ENCODE results near the gene TOMM5. TPM values are rescaled to one million over a fixed set of nuclear protein-coding genes. Genes with fewer than 3 reads are reported as not detected.
A peak's percentile ranks its signal among the peaks of the same experiment; 100 is the strongest.

The TOMM5 gene
- 174 and 175 TPM in 2 replicates for total RNA-seq

DNA sequence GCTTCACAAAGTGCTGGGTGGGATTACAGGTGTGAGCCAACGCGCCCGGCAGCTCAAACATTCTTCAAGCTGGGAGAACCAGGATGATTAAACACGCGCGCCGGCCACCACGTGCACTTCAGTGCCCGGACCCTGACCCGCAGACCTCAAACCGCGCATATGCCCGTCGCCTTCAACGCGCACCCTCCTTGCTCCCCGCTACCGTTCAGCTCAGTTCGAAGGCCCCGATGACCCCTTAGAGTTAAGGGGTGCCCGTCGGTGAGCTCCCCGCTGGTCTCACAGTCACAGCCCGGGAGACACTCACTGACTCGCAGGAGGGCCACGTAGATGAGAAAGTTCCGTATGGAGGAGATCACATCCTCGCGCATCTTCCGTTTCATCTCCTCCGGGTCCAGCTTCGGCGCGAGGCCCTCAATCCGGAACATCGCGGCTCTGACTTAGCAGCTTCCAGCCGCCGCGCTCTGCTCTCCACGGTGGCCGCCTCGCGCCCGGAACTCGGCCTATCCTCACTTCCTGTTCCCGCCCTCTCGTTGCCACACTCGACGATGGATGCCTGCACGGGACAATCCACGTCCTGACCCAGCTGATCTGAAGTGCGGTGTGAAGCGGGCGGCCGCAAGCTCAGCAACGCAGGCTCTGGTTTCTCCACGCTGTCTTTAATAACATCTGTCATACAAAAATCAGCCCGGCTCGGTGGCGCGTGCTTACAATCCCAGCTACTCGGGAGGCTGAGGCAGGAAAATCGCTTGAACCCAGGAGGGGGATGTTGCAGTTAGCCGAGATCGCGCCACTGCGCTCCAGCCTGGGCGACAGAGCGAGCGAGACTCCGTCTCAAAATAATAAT, at the start of gene TOMM5:
TSS of gene TOMM5 (minus strand) at position 490 of the 844 bp plus-strand sequence. CDS start at position 425, 65 bp downstream.
- Mint-ChIP-seq H3K36me3 (ENCODE audit: low read depth) (peaks cover 17% of the 10 kb centered on the region), H3K27ac (peak within 1 kb of the TSS; percentile 96), H3K4me1 (ENCODE audit: low read depth) (peaks cover 29% of the 10 kb centered on the region), H3K4me3 (peak within 1 kb of the TSS; percentile 94), H3K27me3 (ENCODE audit: insufficient read depth) (peaks cover 8% of the 10 kb centered on the region), H3K9me3 (no peaks in the 10 kb centered on the region)
- peak; percentile 89 for DNase-seq (ENCODE audit: low spot score)
- intact Hi-C loops (cut with micrococcal nuclease), result loop anchor here (1.0 to 2.0 kb wide), 6 partner anchors 16 to 312 kb away; partner anchors contain the start of genes EXOSC3, FBXO10, SLC25A51 and ZBTB5

DNA sequence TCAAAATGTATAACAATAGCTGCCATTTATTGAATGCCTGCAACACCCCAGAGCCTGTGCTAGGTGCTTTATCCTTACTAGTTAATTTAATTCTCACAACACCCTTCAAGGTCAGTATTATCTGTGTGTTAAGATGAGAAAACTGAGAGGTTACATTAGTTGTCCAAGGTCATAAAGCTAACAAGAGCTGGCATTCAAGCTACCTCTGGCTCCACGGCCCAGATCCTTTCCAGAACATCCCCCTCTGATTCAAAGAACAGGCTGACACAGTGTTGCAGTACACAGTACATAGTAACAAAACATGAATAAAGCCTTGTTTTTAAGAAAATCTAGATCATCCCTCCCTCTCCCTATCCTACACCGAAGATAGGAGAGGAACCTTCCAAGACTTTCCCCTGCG, 48.9 kb upstream of the TOMM5 start:
- Mint-ChIP-seq H3K27me3 (ENCODE audit: insufficient read depth) (peaks cover 22% of the 10 kb centered on the region), H3K4me1 (ENCODE audit: low read depth) (no peaks in the 10 kb centered on the region), H3K9me3 (no peaks in the 10 kb centered on the region), H3K27ac (no peak overlapping the region), H3K4me3 (no peak overlapping the region), H3K36me3 (ENCODE audit: low read depth) (no peaks in the 10 kb centered on the region)
- no peak for DNase-seq (ENCODE audit: low spot score)
- intact Hi-C loops (cut with micrococcal nuclease), result no loop called here

DNA sequence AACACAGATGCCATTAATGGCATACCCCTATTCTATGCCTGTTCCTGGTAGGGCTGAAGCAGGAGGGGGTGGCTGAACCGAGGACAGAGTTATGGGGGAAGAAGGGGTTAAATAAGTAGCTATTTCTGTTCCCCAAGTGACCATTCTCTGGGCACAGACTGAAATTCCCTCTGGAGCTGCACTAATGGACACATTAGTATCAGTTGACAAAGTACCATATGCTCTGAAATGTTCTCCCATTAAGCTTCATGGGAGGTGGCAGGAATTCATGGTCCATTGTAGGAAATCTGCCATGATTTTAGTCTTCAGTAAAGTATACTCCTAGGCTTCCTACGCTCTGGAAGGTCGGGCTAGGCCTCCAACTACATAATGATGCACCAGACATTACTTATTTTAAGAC, 47.8 kb upstream of the TOMM5 start:
- Mint-ChIP-seq H3K9me3 (no peaks in the 10 kb centered on the region), H3K4me1 (ENCODE audit: low read depth) (no peaks in the 10 kb centered on the region), H3K36me3 (ENCODE audit: low read depth) (no peaks in the 10 kb centered on the region), H3K4me3 (no peak overlapping the region), H3K27me3 (ENCODE audit: insufficient read depth) (peaks cover 15% of the 10 kb centered on the region), H3K27ac (no peak overlapping the region)
- intact Hi-C loops (cut with micrococcal nuclease), result no loop called here
- DNase-seq (ENCODE audit: low spot score), result no peak

DNA sequence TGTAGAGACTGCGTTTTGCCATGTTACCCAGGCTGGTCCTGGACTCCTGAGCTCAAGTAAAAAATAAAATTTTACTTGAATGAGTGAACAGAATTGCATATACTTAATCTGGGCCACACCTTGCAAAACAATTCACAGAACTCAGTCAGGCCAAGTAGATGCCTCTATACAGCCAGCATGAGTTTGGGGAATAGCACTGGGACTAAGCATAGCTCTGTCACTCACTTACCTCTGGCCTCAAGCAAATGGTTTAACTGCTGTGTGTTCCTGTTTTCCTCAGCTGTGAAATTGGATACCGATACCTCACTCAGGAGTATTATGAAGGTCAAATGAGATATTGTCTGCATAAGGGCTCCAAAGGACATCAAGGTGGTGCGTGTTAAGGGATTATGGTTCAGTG, 47.4 kb upstream of the TOMM5 start:
- intact Hi-C loops (cut with micrococcal nuclease), result no loop called here
- no peaks in the 10 kb centered on the region for H3K4me1 Mint-ChIP-seq (ENCODE audit: low read depth)
- DNase-seq (ENCODE audit: low spot score), result no peak
- peaks cover 13% of the 10 kb centered on the region for H3K27me3 Mint-ChIP-seq (ENCODE audit: insufficient read depth)
- H3K9me3 Mint-ChIP-seq, result no peaks in the 10 kb centered on the region
- H3K27ac Mint-ChIP-seq, result no peak overlapping the region
- H3K4me3 Mint-ChIP-seq, result no peak overlapping the region
- no peaks in the 10 kb centered on the region for H3K36me3 Mint-ChIP-seq (ENCODE audit: low read depth)

DNA sequence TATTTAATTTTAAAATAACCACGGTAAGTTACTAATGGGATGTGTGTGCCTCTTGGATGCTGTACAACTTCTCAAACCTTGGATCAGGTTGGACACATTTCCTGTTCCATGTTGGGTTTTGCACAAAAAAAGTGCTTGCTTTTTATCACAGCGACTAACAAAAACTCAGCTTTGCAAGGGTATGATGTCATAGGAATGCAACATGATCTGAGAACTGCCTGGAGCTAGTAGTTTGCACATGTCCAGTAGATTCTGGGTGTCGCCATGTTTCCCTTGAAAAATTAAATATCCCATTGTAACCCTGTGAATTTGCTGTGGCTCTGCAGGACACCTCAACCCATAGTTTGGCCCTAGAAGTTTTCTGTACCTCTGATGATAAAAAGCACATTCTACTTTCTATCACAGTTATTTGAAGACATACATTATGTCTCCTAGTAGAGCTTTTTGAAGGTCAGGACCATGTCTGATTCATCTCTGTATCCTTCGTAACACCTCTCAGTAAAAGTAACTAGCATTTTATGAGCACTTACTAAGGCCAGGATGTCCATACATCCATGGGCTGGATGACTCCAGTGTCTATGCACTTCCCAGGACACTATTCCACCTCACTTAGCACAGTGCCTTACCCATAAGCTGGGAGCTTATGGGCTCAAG, 46.8 kb upstream of the TOMM5 start:
- no peak overlapping the region for H3K4me3 Mint-ChIP-seq
- H3K4me1 Mint-ChIP-seq (ENCODE audit: low read depth), result no peaks in the 10 kb centered on the region
- DNase-seq (ENCODE audit: low spot score), result no peak
- no peaks in the 10 kb centered on the region for H3K9me3 Mint-ChIP-seq
- no peaks in the 10 kb centered on the region for H3K36me3 Mint-ChIP-seq (ENCODE audit: low read depth)
- H3K27me3 Mint-ChIP-seq (ENCODE audit: insufficient read depth), result peaks cover 13% of the 10 kb centered on the region
- no peak overlapping the region for H3K27ac Mint-ChIP-seq
- intact Hi-C loops (cut with micrococcal nuclease), result no loop called here

DNA sequence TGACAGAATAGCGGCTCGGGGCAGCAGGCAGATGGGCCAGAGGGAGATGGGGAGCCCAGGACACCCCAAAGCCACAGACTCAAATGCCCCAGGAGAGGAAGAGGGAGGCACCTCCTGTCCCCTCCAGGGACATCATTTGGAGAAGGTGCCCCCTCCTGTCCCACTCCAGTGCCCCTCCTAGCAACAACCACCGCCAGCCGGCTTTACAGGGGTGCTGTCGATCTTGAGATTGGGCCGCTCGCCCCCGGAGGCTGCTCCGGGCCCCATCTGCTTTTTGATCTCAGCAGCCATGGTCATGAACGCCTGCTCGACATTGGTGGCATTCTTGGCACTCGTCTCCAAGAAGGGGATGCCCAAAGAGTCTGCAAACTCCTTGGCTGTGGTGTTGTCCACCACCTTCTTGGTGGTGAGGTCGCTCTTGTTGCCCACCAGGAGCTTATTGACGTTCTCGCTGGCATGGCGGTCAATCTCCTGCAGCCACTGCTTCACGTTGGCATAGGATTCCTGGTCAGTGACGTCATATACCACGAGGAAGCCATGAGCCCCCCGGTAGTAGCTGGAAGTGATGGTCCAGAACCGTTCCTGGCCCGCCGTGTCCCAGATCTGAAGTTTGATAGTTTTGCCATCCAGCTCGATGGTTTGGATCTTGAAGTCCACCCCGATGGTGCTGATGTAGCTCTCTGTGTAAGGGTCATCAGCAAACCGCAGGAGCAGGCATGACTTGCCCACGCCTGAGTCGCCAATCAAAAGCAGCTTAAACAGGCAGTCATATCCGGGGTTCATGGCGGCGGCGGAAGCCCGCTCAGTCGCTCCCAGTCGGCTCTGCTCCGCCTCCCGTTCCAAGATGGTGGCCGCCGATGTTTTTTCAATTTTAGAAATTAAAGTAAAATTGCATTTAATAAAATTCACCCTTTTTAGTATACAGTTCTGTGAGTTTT, 44.4 kb upstream of the TOMM5 start:
- Mint-ChIP-seq H3K27me3 (ENCODE audit: insufficient read depth) (peaks cover 5% of the 10 kb centered on the region), H3K4me1 (ENCODE audit: low read depth) (no peaks in the 10 kb centered on the region), H3K4me3 (no peak overlapping the region), H3K36me3 (ENCODE audit: low read depth) (no peaks in the 10 kb centered on the region), H3K27ac (no peak overlapping the region), H3K9me3 (no peaks in the 10 kb centered on the region)
- intact Hi-C loops (cut with micrococcal nuclease), result no loop called here
- DNase-seq (ENCODE audit: low spot score), result no peak

DNA sequence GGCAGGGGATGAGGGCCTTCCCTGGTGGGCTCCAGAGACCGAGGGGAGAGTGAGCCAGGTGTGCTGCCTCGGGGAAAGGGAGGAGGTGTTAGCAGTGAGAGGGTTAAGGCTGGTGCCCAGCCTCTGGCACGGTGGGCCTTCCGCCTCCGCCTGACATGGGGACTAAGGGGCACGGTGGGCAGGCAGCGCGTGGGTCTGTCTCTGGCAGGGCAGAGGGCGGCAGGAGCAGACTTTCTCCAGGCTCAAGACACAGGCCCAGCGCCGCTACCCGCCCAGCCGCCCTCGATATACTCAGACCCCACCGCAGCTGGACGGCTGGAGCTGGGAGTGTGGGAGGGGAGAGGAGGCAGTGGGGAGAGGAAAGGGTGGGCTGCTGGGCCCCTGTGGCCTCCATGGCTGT, 43.4 kb upstream of the TOMM5 start:
- intact Hi-C loops (cut with micrococcal nuclease), result no loop called here

DNA sequence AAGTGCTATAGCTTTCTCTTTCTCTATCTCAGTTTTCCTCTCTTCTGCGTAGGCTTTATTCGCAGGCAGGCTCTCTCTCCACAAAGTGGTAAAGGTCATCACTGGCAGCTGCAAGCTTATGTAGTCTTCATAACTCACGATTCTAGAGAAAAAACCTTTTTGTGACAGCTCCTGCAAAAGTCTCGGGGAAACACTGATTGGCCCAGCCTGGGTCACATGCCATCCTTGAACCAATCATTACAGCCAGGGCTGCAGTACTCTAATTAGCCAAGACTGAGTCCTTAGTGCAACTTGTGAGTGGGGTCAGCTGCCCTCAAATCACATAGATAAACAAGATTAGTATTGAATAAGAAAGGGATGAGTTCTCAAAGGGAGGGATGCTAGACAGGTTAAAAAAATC, 40.1 kb upstream of the TOMM5 start:
- no peaks in the 10 kb centered on the region for H3K9me3 Mint-ChIP-seq
- no peaks in the 10 kb centered on the region for H3K36me3 Mint-ChIP-seq (ENCODE audit: low read depth)
- H3K4me1 Mint-ChIP-seq (ENCODE audit: low read depth), result no peaks in the 10 kb centered on the region

More for the DNA sequence above, 43.4 kb upstream of the TOMM5 start:
- H3K27me3 Mint-ChIP-seq (ENCODE audit: insufficient read depth), result peaks cover 5% of the 10 kb centered on the region
- H3K36me3 Mint-ChIP-seq (ENCODE audit: low read depth), result no peaks in the 10 kb centered on the region
- H3K27ac Mint-ChIP-seq, result no peak overlapping the region
- DNase-seq (ENCODE audit: low spot score), result no peak
- H3K4me3 Mint-ChIP-seq, result no peak overlapping the region
- no peaks in the 10 kb centered on the region for H3K9me3 Mint-ChIP-seq
- no peaks in the 10 kb centered on the region for H3K4me1 Mint-ChIP-seq (ENCODE audit: low read depth)

DNA sequence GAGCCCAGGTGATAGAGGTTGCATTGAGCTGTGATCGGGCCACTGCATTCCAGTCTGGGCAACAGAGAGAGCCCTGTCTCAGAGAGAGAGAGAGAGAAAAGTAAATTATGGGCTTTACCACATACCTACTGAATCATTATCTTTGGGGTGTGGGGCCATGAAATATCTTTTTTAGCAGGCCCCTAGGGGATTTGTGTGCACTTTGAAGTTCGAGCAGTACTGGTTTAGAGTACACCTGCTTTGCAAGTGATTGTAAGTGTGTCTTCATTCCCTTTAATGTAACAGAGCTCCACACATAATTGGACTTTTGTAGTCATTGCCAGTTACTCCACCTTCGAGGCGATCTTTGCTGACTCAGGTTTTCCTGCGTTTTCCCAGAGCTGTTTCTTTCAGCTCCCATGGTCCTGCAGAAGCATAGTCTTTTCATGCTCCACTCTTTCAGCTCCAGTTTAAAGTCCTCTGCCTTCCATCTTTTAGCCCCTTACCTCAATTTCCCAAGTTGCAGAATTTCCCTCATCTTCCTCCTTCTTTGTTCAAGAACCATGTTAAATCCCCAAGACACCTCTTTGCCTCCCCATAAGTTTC, 34.4 kb upstream of the TOMM5 start:
- DNase-seq (ENCODE audit: low spot score), result no peak
- Mint-ChIP-seq H3K27ac (no peak overlapping the region), H3K4me3 (no peak overlapping the region), H3K9me3 (no peaks in the 10 kb centered on the region), H3K4me1 (ENCODE audit: low read depth) (no peaks in the 10 kb centered on the region), H3K27me3 (ENCODE audit: insufficient read depth) (peaks cover 6% of the 10 kb centered on the region), H3K36me3 (ENCODE audit: low read depth) (no peaks in the 10 kb centered on the region)
- intact Hi-C loops (cut with micrococcal nuclease), result no loop called here

More for the DNA sequence above, 40.1 kb upstream of the TOMM5 start:
- Mint-ChIP-seq H3K27ac (no peak overlapping the region), H3K27me3 (ENCODE audit: insufficient read depth) (peaks cover 6% of the 10 kb centered on the region), H3K4me3 (no peak overlapping the region)
- intact Hi-C loops (cut with micrococcal nuclease), result no loop called here
- DNase-seq (ENCODE audit: low spot score), result no peak

DNA sequence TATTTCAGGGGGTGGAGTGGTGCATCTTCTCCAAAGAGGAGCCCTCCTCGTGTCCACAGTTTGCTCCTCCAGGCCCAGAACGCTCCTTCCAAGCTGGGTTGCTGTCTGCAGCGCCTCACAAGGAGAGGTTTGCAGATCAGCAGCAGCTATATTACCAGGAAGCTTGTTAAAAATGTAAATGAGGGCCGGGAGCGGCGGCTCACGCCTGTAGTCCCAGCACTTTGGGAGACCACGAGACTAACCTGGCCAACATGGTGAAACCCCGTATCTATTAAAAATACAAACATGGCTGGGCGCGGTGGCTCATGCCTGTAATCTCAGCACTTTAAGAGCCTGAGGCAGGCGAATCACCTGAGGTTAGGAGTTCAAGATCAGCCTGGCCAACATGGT, 33.4 kb upstream of the TOMM5 start:
- no peaks in the 10 kb centered on the region for H3K4me1 Mint-ChIP-seq (ENCODE audit: low read depth)
- intact Hi-C loops (cut with micrococcal nuclease), result no loop called here
- no peak overlapping the region for H3K27ac Mint-ChIP-seq
- no peaks in the 10 kb centered on the region for H3K36me3 Mint-ChIP-seq (ENCODE audit: low read depth)
- no peak overlapping the region for H3K4me3 Mint-ChIP-seq
- peaks cover 4% of the 10 kb centered on the region for H3K27me3 Mint-ChIP-seq (ENCODE audit: insufficient read depth)
- DNase-seq (ENCODE audit: low spot score), result no peak
- H3K9me3 Mint-ChIP-seq, result no peaks in the 10 kb centered on the region

DNA sequence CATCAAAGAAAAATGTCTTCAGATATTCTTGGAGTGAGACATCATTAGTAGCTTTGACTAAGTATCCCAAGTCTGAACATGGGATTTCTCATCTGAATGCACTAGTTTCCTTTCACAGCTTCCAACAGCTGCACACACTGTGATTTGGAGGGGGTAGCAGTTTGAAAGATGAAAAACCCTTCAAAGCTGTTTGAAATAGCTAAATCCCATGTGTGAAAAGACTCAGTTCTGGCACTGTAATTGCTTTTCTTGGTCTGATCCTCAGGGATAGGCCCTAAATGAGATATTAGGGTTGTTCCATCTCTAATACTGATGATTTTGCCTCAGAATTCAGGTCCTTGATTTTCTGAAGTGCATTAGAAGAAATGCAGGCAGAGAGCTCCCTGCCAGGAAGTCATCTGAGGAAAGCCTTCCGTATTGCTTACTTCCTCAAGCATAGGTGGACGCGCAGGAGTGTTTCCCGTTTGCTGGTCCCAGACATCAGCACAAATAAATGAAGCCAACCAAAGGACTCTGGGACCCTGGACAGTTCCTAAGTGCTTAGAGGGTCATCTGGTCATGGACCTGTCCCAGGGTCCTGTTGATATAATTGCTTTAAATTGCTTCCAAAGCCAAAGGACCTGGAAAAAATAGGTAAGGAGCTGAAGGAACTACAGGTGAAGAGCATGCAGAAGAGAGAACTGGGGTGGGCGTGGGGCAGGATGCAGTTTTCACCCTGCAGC, 32.8 kb upstream of the TOMM5 start:
- intact Hi-C loops (cut with micrococcal nuclease), result no loop called here
- H3K27me3 Mint-ChIP-seq (ENCODE audit: insufficient read depth), result peaks cover 3% of the 10 kb centered on the region
- no peak for DNase-seq (ENCODE audit: low spot score)
- no peaks in the 10 kb centered on the region for H3K4me1 Mint-ChIP-seq (ENCODE audit: low read depth)
- no peaks in the 10 kb centered on the region for H3K9me3 Mint-ChIP-seq
- H3K36me3 Mint-ChIP-seq (ENCODE audit: low read depth), result no peaks in the 10 kb centered on the region
- no peak overlapping the region for H3K4me3 Mint-ChIP-seq
- no peak overlapping the region for H3K27ac Mint-ChIP-seq

DNA sequence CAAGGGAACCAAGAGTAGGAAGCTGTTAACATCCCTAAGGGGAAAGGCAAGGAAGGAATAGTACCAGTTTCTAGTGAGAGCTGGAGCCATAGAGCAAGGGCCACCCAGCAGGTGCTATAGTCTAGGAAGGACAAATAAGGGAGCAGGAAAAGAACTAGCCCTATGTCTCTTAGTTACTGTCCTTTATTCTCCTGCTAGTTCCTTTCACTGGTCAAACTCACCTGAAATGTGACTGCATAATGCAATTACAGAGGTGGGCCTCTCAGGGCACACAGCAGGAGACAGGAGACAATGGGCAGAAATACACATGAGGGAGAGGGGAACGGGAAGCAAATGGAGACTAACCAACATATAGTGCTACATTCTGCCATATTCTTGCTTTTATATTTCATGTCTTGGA, 31.7 kb upstream of the TOMM5 start:
- no peak for DNase-seq (ENCODE audit: low spot score)
- Mint-ChIP-seq H3K4me1 (ENCODE audit: low read depth) (no peaks in the 10 kb centered on the region), H3K36me3 (ENCODE audit: low read depth) (no peaks in the 10 kb centered on the region), H3K9me3 (no peaks in the 10 kb centered on the region), H3K27me3 (ENCODE audit: insufficient read depth) (peaks cover 3% of the 10 kb centered on the region), H3K27ac (no peak overlapping the region), H3K4me3 (no peak overlapping the region)
- intact Hi-C loops (cut with micrococcal nuclease), result no loop called here
